GM21717 (cell line): Measurements from ENCODE around the gene DCAF8.
"Not testable (repeated sequence)": the region's sequence is repeated elsewhere in the genome, so short reads cannot be mapped to it uniquely, and the experiment has no call there.

Experiments
- ATAC-seq: cut with Tn5 transposase; IDR thresholded peaks from one replicate; pipeline ENCODE4 v1.9.1; 2021; ENCODE audit warnings: mild to moderate bottlenecking, moderate library complexity; ENCODE audit not compliant: unreplicated experiment

The DCAF8 gene

GRCh38 chr1:160261893-160262794 lies at the start of gene DCAF8:
Gene DCAF8, minus strand, starts transcription at chr1:160262549. Its CDS starts 18,541 bp downstream, at chr1:160244008.
- ATAC-seq: peak; percentile 62

GRCh38 chr1:160309571-160309970 lies 47.2 kb upstream of the DCAF8 start:
- ATAC-seq: no peak

GRCh38 chr1:160309185-160309557 lies 46.8 kb upstream of the DCAF8 start:
- no peak for ATAC-seq

- ATAC-seq: no peak
Observed at GRCh38 chr1:160308451-160309184, 46.3 kb upstream of the DCAF8 start.

- no peak for ATAC-seq
Observed at GRCh38 chr1:160307118-160307791, 44.9 kb upstream of the DCAF8 start.

- no peak for ATAC-seq
Observed at GRCh38 chr1:160300173-160300572, 37.8 kb upstream of the DCAF8 start.

GRCh38 chr1:160296036-160296435 lies 33.7 kb upstream of the DCAF8 start:
- ATAC-seq: no peak

GRCh38 chr1:160293020-160293968 lies 30.9 kb upstream of the DCAF8 start:
- ATAC-seq: no peak

- no peak for ATAC-seq
Observed at GRCh38 chr1:160291248-160292220, 29.2 kb upstream of the DCAF8 start.

- not testable (repeated sequence) for ATAC-seq
Observed at GRCh38 chr1:160287769-160288168, 25.4 kb upstream of the DCAF8 start.

GRCh38 chr1:160285506-160285905 lies 23.2 kb upstream of the DCAF8 start:
- ATAC-seq: no peak

- peak; percentile 95 for ATAC-seq
Observed at GRCh38 chr1:160284782-160285344, 22.5 kb upstream of the DCAF8 start, which contains the start of gene PEX19. Gene PEX19, minus strand, starts transcription at chr1:160285133. Its CDS starts 9 bp downstream, at chr1:160285124.

- ATAC-seq: no peak
Observed at GRCh38 chr1:160284220-160284781, 22.0 kb upstream of the DCAF8 start.

GRCh38 chr1:160282807-160283206 lies 20.5 kb upstream of the DCAF8 start:
- no peak for ATAC-seq

- no peak for ATAC-seq
Observed at GRCh38 chr1:160277987-160278386, 15.6 kb upstream of the DCAF8 start.

- ATAC-seq: no peak
Observed at GRCh38 chr1:160277330-160277729, 15.0 kb upstream of the DCAF8 start.

GRCh38 chr1:160271025-160271424 lies 8.7 kb upstream of the DCAF8 start:
- ATAC-seq: no peak

GRCh38 chr1:160267284-160267991 lies 5.1 kb upstream of the DCAF8 start:
- no peak for ATAC-seq
